Upper lobe of left lung (tissue), 6 donors: ENCODE measurements around the gene COL12A1. TPM values are rescaled to one million over a fixed set of nuclear protein-coding genes. Genes with fewer than 3 reads are reported as not detected.

ENCODE experiments used
- ATAC-seq, 2 donors: fragments of 200-7000 bp; cut with Tn5 transposase; one replicate each; pipeline ENCODE4 v1.9.1; 2022; ENCODE audit warnings: mild to moderate bottlenecking in 2 of 2, moderate library complexity in 2 of 2; ENCODE audit not compliant: low FRiP score in 2 of 2
- DNase-seq, 2 donors: peaks; one replicate each; pipeline ENCODE4 v3.0.0-alpha.2; 2019 to 2020
- H3K27ac ChIP-seq, 4 donors: fragments of 200-600 bp; sonication (generic); one replicate each; pipeline ENCODE4 v1.5.1; 2016 to 2019
- H3K27me3 ChIP-seq, 4 donors: fragments of 200-600 bp; sonication (generic); one replicate each; pipeline ENCODE4 v1.5.1; 2017 to 2019
- H3K36me3 ChIP-seq, 4 donors: fragments of 200-600 bp; sonication (generic); one replicate each; pipeline ENCODE4 v1.5.1; 2016 to 2019
- H3K4me1 ChIP-seq, 4 donors: fragments of 200-600 bp; sonication (generic); one replicate each; pipeline ENCODE4 v1.5.1; 2018 to 2019
- H3K4me3 ChIP-seq, 4 donors: fragments of 200-600 bp; sonication (generic); one replicate each; pipeline ENCODE4 v1.5.1; 2017 to 2019; ENCODE audit warnings: mild to moderate bottlenecking in 2 of 4, moderate library complexity in 1 of 4
- H3K9me3 ChIP-seq, 4 donors: fragments of 200-600 bp; sonication (generic); one replicate each; pipeline ENCODE4 v1.5.1; 2018 to 2019
- EP300 ChIP-seq, 4 donors: sonication (generic); formaldehyde crosslinking; IDR thresholded peaks; one replicate each; pipeline ENCODE4 v1.5.1; 2017; ENCODE audit warnings: antibody characterized with exemption in 4 of 4, control low read depth in 2 of 4
- POLR2A ChIP-seq, 4 donors: fragments of 450-650 bp; IDR thresholded peaks; one replicate each; pipeline ENCODE4 v1.5.1; 2016 to 2017; ENCODE audit warnings: antibody characterized with exemption in 4 of 4, mild to moderate bottlenecking in 2 of 4
- POLR2AphosphoS5 ChIP-seq, 2 donors: sonication (generic); formaldehyde crosslinking; IDR thresholded peaks; one replicate each; pipeline ENCODE4 v1.5.1; 2017; ENCODE audit warnings: antibody characterized with exemption in 2 of 2
- WGBS, 2 donors: methylation state at CpG; one replicate each; pipeline ENCODE4 v1.1.5; 2017 to 2018; 5-methylcytosine and 5-hydroxymethylcytosine counted together
- total RNA-seq, 6 donors: library from RNA; depleted of rRNA in 4 of 6; stranded (reverse); fragments of >200 nt in 4 of 6; gene quantifications; one replicate each; pipeline versions ENCODE4 v1.1.0 to v1.2.1, GENCODE V29; 2016 to 2021
- TF ChIP-seq, protein P1 (sequence below), 6 experiments: fragments of 450-650 bp in 4 of 6; fragments of 200-600 bp in 2 of 6; sonication (generic) in 2 of 6; IDR thresholded peaks; one replicate each; pipeline ENCODE4 v1.5.1; 2016 to 2019; ENCODE audit warnings: antibody characterized with exemption in 6 of 6
- donor health status: DM: no; HTN: no; CAD: no; lungs with moderate emphysema.
- donor health status: DM: no; HTN: yes; CAD: no; lungs with severe emphysema.

Gene COL12A1
- total RNA-seq, 6 donors from 2014 or later, result 33.3 to 176 (median 76.9) TPM

DNA sequence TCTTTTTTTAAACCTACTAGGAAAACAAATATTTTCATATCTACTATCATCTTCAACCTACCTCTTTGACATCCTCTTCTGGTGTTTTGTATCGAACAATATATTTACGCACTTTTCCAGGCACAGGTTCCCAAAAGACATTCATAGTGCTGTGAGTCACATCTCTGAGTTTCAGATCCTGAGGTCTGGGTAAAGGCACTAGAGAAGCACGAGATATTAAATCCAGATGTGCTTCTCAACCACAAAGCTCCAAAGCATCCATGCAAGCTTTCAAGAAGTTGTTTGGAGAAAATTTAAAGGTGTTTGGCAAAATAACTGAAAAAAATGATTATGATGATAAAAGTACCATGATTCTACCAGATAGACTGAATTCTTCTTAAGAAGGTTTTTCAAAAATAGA lies 62.7 kb downstream of the COL12A1 start:
- ATAC-seq, result peak in 1 of 2 donors; percentile 88

DNA sequence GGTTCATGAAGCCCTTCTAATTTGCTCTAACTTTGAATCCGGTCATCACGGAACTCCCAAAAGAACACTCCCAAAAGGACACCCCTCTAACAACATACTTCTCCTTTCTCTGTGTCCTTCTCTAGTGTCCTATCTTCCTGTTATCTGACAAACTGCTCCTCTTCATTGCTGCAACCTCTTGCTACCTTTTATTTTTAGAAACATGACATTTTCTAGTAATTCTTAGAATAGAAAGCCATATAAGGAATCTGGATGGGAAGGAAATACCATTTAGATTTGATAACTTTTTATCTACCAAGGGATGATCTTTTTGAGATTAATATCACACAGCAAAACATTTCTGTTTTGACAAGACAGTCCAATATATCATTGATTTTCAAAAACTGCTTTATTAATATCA lies 63.1 kb downstream of the COL12A1 start:
- Histone ChIP-seq H3K36me3 (no peaks in the 10 kb centered on the region), H3K27me3 (no peaks in the 10 kb centered on the region), H3K4me1 (no peaks in the 10 kb centered on the region), H3K4me3 (no peak overlapping the region), H3K9me3 (no peaks in the 10 kb centered on the region), H3K27ac (no peak overlapping the region)
- TF ChIP-seq POLR2AphosphoS5 (IDR thresholded peaks at IDR 0.05) (no peak), POLR2A (IDR thresholded peaks at IDR 0.05) (no peak), EP300 (IDR thresholded peaks at IDR 0.05) (no peak)
- TF ChIP-seq, protein P1, sequence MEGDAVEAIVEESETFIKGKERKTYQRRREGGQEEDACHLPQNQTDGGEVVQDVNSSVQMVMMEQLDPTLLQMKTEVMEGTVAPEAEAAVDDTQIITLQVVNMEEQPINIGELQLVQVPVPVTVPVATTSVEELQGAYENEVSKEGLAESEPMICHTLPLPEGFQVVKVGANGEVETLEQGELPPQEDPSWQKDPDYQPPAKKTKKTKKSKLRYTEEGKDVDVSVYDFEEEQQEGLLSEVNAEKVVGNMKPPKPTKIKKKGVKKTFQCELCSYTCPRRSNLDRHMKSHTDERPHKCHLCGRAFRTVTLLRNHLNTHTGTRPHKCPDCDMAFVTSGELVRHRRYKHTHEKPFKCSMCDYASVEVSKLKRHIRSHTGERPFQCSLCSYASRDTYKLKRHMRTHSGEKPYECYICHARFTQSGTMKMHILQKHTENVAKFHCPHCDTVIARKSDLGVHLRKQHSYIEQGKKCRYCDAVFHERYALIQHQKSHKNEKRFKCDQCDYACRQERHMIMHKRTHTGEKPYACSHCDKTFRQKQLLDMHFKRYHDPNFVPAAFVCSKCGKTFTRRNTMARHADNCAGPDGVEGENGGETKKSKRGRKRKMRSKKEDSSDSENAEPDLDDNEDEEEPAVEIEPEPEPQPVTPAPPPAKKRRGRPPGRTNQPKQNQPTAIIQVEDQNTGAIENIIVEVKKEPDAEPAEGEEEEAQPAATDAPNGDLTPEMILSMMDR (IDR thresholded peaks at IDR 0.05), result no peak
- WGBS, 2 donors, result 85 to 88% methylated on average over 2 of the region's 2 CpGs
- ATAC-seq, result peak in 1 of 2 donors; percentile 24
- no peak for DNase-seq

More for the DNA sequence above, 62.7 kb downstream of the COL12A1 start:
- no peaks in the 10 kb centered on the region for H3K36me3 ChIP-seq
- 78 to 85% methylated on average over 3 of the region's 3 CpGs for WGBS, 2 donors
- no peaks in the 10 kb centered on the region for H3K27me3 ChIP-seq
- H3K4me3 ChIP-seq, result no peak overlapping the region
- no peaks in the 10 kb centered on the region for H3K4me1 ChIP-seq
- DNase-seq, result no peak
- no peaks in the 10 kb centered on the region for H3K9me3 ChIP-seq
- TF ChIP-seq POLR2A (IDR thresholded peaks at IDR 0.05) (no peak), EP300 (IDR thresholded peaks at IDR 0.05) (no peak), POLR2AphosphoS5 (IDR thresholded peaks at IDR 0.05) (no peak)
- TF ChIP-seq, protein P1 (IDR thresholded peaks at IDR 0.05), result no peak
- no peak overlapping the region for H3K27ac ChIP-seq

DNA sequence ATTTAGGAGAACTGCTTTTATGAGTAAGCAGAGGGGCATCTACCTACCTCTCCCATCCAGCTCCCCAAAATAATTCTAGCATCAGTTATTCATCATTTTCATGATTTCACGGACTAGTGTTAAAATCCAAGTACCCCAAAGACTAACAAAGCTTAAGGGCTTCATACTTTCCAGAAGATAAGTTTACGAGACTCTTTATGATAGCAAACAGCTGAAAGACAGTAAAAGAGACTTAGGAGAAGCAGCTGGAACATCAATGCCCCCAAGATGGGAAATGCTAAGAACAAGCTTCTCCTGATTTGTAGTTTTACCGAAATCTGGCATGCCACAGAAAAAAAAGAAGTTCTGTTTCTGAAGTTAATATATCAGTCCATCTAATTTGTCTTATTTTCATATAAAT lies 70.0 kb downstream of the COL12A1 start:
- Histone ChIP-seq H3K27ac (no peak overlapping the region), H3K27me3 (no peaks in the 10 kb centered on the region), H3K9me3 (no peaks in the 10 kb centered on the region), H3K4me3 (no peak overlapping the region), H3K4me1 (no peaks in the 10 kb centered on the region), H3K36me3 (no peaks in the 10 kb centered on the region)
- DNase-seq, result no peak
- TF ChIP-seq POLR2A (IDR thresholded peaks at IDR 0.05), result no peak
- ATAC-seq, result no peak
- WGBS, 2 donors, result 85 to 91% methylated on average over 3 of the region's 3 CpGs

DNA sequence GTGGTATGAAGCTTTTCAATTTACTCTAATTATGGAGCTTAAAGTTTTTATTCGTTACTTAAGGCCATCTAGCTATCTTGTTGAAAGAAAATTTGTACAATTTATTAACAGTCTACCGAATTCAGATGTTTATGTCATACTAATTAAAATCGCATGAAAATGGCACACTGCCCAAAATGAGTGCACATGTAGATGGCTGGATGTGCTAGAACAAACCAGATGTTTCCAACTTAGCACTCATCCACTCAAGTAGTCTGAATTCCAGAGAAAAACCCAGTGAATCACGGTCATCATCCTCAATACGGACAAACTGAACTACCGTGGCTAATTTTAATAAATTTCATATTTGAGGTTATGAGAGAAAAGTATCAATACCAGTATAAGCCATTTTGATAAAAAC lies 70.4 kb downstream of the COL12A1 start:
- H3K4me1 ChIP-seq, result no peaks in the 10 kb centered on the region
- H3K27me3 ChIP-seq, result no peaks in the 10 kb centered on the region
- H3K4me3 ChIP-seq, result no peak overlapping the region
- DNase-seq (no peak), ATAC-seq (no peak)
- no peaks in the 10 kb centered on the region for H3K36me3 ChIP-seq
- TF ChIP-seq EP300 (IDR thresholded peaks at IDR 0.05) (no peak), POLR2A (IDR thresholded peaks at IDR 0.05) (no peak), POLR2AphosphoS5 (IDR thresholded peaks at IDR 0.05) (no peak)
- TF ChIP-seq, protein P1 (IDR thresholded peaks at IDR 0.05), result no peak
- H3K27ac ChIP-seq, result no peak overlapping the region
- 78 to 80% methylated on average over 6 of the region's 6 CpGs for WGBS, 2 donors
- H3K9me3 ChIP-seq, result no peaks in the 10 kb centered on the region

DNA sequence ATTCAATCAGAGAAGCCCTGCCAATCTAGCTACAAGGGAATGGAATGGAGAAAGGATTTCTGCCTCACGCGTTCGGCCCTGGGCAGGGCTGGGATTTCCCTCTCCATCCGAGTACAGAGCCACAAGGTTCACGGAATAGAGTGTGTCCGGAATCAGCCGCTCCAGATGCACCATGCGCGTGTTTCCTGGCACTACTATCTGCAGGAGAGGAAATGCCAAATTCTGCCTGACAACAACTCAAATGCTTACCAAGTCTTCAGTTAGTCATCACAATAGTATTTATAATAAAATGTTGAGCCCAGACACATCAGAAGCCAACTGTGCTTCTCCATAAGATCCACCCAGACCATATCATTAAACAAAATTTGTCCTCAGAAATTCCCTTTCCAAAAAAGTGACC lies 75.1 kb downstream of the COL12A1 start:
- no peaks in the 10 kb centered on the region for H3K36me3 ChIP-seq
- no peak overlapping the region for H3K4me3 ChIP-seq
- H3K27me3 ChIP-seq, result no peaks in the 10 kb centered on the region
- no peak overlapping the region for H3K27ac ChIP-seq
- DNase-seq (no peak), ATAC-seq (no peak)
- H3K9me3 ChIP-seq, result no peaks in the 10 kb centered on the region
- WGBS, 2 donors, result 90 to 98% methylated on average over 8 to 9 of the region's 9 CpGs
- TF ChIP-seq, protein P1 (IDR thresholded peaks at IDR 0.05), result no peak
- TF ChIP-seq EP300 (IDR thresholded peaks at IDR 0.05) (no peak), POLR2A (IDR thresholded peaks at IDR 0.05) (no peak), POLR2AphosphoS5 (IDR thresholded peaks at IDR 0.05) (no peak)
- no peaks in the 10 kb centered on the region for H3K4me1 ChIP-seq
